Ovary (tissue), 9 donors: Measurements from ENCODE around the gene NUDT22. TPM values are rescaled to one million over a fixed set of nuclear protein-coding genes. Genes with fewer than 3 reads are reported as not detected.

Experiments
- DNase-seq, 5 donors: peaks; one replicate each; pipeline ENCODE4 v3.0.0-alpha.2; 2019 to 2020
- H3K27ac ChIP-seq, 2 donors: fragments of 200-600 bp; one replicate each; pipeline versions ENCODE4 v1.5.1 to v1.8.0; 2019 to 2022
- H3K27me3 ChIP-seq: fragments of 200-600 bp; one replicate; pipeline ENCODE4 v1.8.0; 2022
- H3K36me3 ChIP-seq: fragments of 200-600 bp; sonication (generic); one replicate; pipeline ENCODE4 v1.5.1; 2019
- H3K4me1 ChIP-seq: one replicate; pipeline ENCODE4 v1.8.1; 2013; ENCODE audit warnings: mild to moderate bottlenecking, moderate library complexity; ENCODE audit not compliant: insufficient read depth
- H3K4me3 ChIP-seq: fragments of 200-600 bp; sonication (generic); one replicate; pipeline ENCODE4 v1.5.1; 2017
- H3K9me3 ChIP-seq, 2 donors: fragments of 200-600 bp in 1 of 2; sonication (generic) in 1 of 2; one replicate each; pipeline versions ENCODE4 v1.5.1 to v1.8.1; 2013 to 2019; ENCODE audit warnings: mild to moderate bottlenecking in 1 of 2, moderate library complexity in 1 of 2
- EP300 ChIP-seq: sonication (generic); formaldehyde crosslinking; IDR thresholded peaks from one replicate; pipeline ENCODE4 v1.6.1; 2017; ENCODE audit warnings: antibody characterized with exemption
- POLR2A ChIP-seq: fragments of 450-650 bp; IDR thresholded peaks from one replicate; pipeline ENCODE4 v1.6.1; 2017; ENCODE audit warnings: antibody characterized with exemption, mild to moderate bottlenecking, moderate library complexity
- WGBS, 3 donors: extraction: QIAGEN DNeasy Blood & Tissue Kit in 1 of 3; methylation state at CpG; one replicate each; pipeline versions ENCODE4 v1.1.5 to v1.1.7; 2013 to 2017; 5-methylcytosine and 5-hydroxymethylcytosine counted together
- intact Hi-C, 4 donors: fragments of 100-400 bp; cut with DNase I; formaldehyde crosslinking; loops; one replicate each; pipeline versions ENCODE4 v1.11.0 to v1.15.1; 2022 to 2023
- polyA plus RNA-seq, 2 donors: library from polyadenylated mRNA; stranded (reverse); fragments of 200-250 nt in 1 of 2; fragments of 350-450 nt in 1 of 2; fragmentation: Illumina TruSeq in 1 of 2; extraction: RNeasy Lipid Tissue Mini Kit (QIAGEN cat#74804) in 1 of 2; gene quantifications; one replicate each; pipeline ENCODE4 v1.2.3, GENCODE V29; 2013 to 2014
- total RNA-seq, 7 donors: library from RNA; depleted of rRNA in 2 of 7; stranded (reverse); fragments of >200 nt in 2 of 7; fragmentation: NEBNext Ultra II Directional in 3 of 7; extraction: Animal tissue kit (Norgen Biotek cat#: 25700) in 3 of 7; gene quantifications; one replicate each; pipeline versions ENCODE4 v1.1.0 to v1.2.4, GENCODE V29; 2016 to 2023
- TF ChIP-seq, protein P1 (sequence below), 3 donors: fragments of 450-650 bp in 2 of 3; fragments of 200-600 bp in 1 of 3; IDR thresholded peaks; one replicate each; pipeline versions ENCODE4 v1.5.1 to v1.8.0; 2016 to 2022; ENCODE audit warnings: antibody characterized with exemption in 3 of 3, mild to moderate bottlenecking in 1 of 3
- donor health status: DM: no; HTN: no; CAD: no; lungs with moderate emphysema.
- donor health status: DM: no; HTN: no; CAD: no.
- donor health status: Bipolar disorder and iron deficiency.
- donor health status: DM: yes; HTN: yes; CAD: no.
- donor health status: DM: no; HTN: no; CAD: no.
- donor health status: DM: yes; HTN: yes; CAD: no.

NUDT22 gene
- total and polyA plus RNA-seq, 9 donors: 4.8 to 52.7 (median 36.8) TPM

- TF ChIP-seq EP300 (no peak), POLR2A (peak; percentile 39)
- TF ChIP-seq, protein P1, sequence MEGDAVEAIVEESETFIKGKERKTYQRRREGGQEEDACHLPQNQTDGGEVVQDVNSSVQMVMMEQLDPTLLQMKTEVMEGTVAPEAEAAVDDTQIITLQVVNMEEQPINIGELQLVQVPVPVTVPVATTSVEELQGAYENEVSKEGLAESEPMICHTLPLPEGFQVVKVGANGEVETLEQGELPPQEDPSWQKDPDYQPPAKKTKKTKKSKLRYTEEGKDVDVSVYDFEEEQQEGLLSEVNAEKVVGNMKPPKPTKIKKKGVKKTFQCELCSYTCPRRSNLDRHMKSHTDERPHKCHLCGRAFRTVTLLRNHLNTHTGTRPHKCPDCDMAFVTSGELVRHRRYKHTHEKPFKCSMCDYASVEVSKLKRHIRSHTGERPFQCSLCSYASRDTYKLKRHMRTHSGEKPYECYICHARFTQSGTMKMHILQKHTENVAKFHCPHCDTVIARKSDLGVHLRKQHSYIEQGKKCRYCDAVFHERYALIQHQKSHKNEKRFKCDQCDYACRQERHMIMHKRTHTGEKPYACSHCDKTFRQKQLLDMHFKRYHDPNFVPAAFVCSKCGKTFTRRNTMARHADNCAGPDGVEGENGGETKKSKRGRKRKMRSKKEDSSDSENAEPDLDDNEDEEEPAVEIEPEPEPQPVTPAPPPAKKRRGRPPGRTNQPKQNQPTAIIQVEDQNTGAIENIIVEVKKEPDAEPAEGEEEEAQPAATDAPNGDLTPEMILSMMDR (IDR thresholded peaks at IDR 0.05): no peak
- Histone ChIP-seq H3K36me3 (no peaks in the 10 kb centered on the region), H3K4me1 (peaks cover 14% of the 10 kb centered on the region), H3K4me3 (peak within 1 kb of the TSS; percentile 71), H3K27me3 (no peaks in the 10 kb centered on the region), H3K9me3 (no peaks in the 10 kb centered on the region), H3K27ac (peak within 1 kb of the TSS; percentile 87 to 88)
- peak; percentile 78 to 83 (median 81) for DNase-seq
- intact Hi-C loops: no loop called here
- whole genome bisulfite sequencing, 3 donors: 1 to 18% (median 3%) methylated on average over 5 to 43 of the region's 62 CpGs
Measured at GRCh38 chr11:64233913-64234586, 8.0 kb downstream of the NUDT22 start, which contains the start of gene VEGFB. VEGFB (plus strand) TSS chr11:64234584; CDS start chr11:64234834, 250 bp downstream.

DNA sequence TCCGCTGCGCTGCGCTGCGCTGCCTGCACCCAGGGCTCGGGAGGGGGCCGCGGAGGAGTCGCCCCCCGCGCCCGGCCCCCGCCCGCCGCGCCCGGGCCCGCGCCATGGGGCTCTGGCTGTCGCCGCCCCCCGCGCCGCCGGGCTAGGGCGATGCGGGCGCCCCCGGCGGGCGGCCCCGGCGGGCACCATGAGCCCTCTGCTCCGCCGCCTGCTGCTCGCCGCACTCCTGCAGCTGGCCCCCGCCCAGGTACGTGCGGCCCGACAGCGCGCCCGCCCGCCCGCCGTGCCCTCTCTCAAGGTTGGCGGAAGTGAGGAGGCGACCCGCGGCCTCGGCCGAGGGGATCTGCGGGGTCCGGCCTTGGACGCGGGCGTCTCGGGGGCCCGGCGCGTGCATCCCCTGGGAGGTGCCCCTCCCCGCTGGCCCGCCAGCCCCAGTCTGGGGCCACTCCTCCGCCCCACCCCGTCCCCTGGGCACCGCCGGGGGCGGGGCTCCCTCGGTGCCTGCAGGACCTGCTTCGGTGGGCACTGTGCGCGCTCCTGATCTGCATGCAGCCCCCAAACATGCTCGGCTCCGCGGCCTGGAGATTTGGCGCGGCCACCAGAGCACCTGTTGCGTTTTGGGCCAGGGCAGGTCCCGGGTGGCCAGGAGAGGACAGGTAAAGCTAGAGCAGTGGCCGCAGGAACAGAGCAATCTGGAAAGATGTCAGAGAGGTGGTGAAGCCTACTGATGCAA is 8.7 kb downstream of the NUDT22 start:
- Histone ChIP-seq H3K9me3 (no peaks in the 10 kb centered on the region), H3K4me3 (peak overlapping the region; percentile 71), H3K4me1 (peaks cover 11% of the 10 kb centered on the region), H3K27ac (peak overlapping the region; percentile 87 to 88), H3K27me3 (no peaks in the 10 kb centered on the region), H3K36me3 (no peaks in the 10 kb centered on the region)
- TF ChIP-seq, protein P1 (IDR thresholded peaks at IDR 0.05): no peak
- TF ChIP-seq EP300 (no peak), POLR2A (no peak)
- peak in 3 of 5 donors; percentile 51 to 74 (median 72) for DNase-seq
- 3 to 16% (median 10%) methylated on average over 10 to 79 of the region's 80 CpGs for WGBS, 3 donors
- intact Hi-C loops: no loop called here

- no peaks in the 10 kb centered on the region for H3K36me3 ChIP-seq
- 74 to 75% (median 74%) methylated on average over 12 of the region's 12 CpGs for WGBS, 3 donors
- intact Hi-C loops: no loop called here
- no peaks in the 10 kb centered on the region for H3K9me3 ChIP-seq
- TF ChIP-seq EP300 (no peak), POLR2A (no peak)
- TF ChIP-seq, protein P1 (IDR thresholded peaks at IDR 0.05): no peak
- H3K27ac ChIP-seq: peak overlapping the region; percentile 87 to 88
- peak overlapping the region; percentile 71 for H3K4me3 ChIP-seq
- no peaks in the 10 kb centered on the region for H3K27me3 ChIP-seq
- DNase-seq: peak in 3 of 5 donors; percentile 33 to 53 (median 47)
- H3K4me1 ChIP-seq: peaks cover 13% of the 10 kb centered on the region
Measured at GRCh38 chr11:64235437-64236161, 9.5 kb downstream of the NUDT22 start.

GRCh38 chr11:64237484-64237951 is 11.4 kb downstream of the NUDT22 start:
- Histone ChIP-seq H3K36me3 (no peaks in the 10 kb centered on the region), H3K4me3 (no peak overlapping the region), H3K27me3 (no peaks in the 10 kb centered on the region), H3K27ac (no peak overlapping the region), H3K4me1 (peaks cover 15% of the 10 kb centered on the region), H3K9me3 (no peaks in the 10 kb centered on the region)
- intact Hi-C loops: no loop called here
- TF ChIP-seq POLR2A (no peak), EP300 (no peak)
- TF ChIP-seq, protein P1 (IDR thresholded peaks at IDR 0.05): no peak
- 50 to 69% (median 55%) methylated on average over 12 of the region's 12 CpGs for WGBS, 3 donors
- DNase-seq: peak in 3 of 5 donors; percentile 47 to 53 (median 51)
